OCI-LY3 (cell line): ENCODE data around the gene AGAP4.
"Not testable (repeated sequence)": the region's sequence is repeated elsewhere in the genome, so short reads cannot be mapped to it uniquely, and the experiment has no call there.

ENCODE experiments used
- H2AFZ ChIP-seq: fragments of 200-600, 300-600 bp; shearing (Covaris generic); 2 replicates; pipeline ENCODE4 v1.6.0; 2014; ENCODE audit warnings: antibody characterized with exemption, low read depth, low read length
- H3K27ac ChIP-seq: fragments of 200-600, 300-600 bp; sonication (generic); 2 replicates; pipeline ENCODE4 v1.5.1; 2014; ENCODE audit warnings: mild to moderate bottlenecking, low read length, moderate library complexity, mixed read lengths
- H3K27me3 ChIP-seq: fragments of 200-600, 300-600 bp; sonication (generic); 2 replicates; pipeline ENCODE4 v1.6.1; 2014; ENCODE audit warnings: low read depth, low read length, mixed read lengths
- H3K36me3 ChIP-seq: fragments of 200-600, 300-600 bp; sonication (generic); replicated peaks from 2 replicates; pipeline ENCODE3; 2014; ENCODE audit warnings: low read depth, low read length, mixed read lengths
- H3K4me1 ChIP-seq: fragments of 300-600, 200-600 bp; sonication (generic); 2 replicates; pipeline ENCODE4 v1.6.1; 2014; ENCODE audit warnings: low read length, mixed read lengths
- H3K4me2 ChIP-seq: fragments of 200-600, 300-600 bp; sonication (generic); 2 replicates; pipeline ENCODE4 v1.6.1; 2014; ENCODE audit warnings: low read length, mixed read lengths
- H3K4me3 ChIP-seq: fragments of 300-600, 200-600 bp; sonication (generic); 2 replicates; pipeline ENCODE4 v1.5.1; 2014; ENCODE audit warnings: antibody characterized with exemption, mild to moderate bottlenecking, low read length, moderate library complexity
- H3K79me2 ChIP-seq: fragments of 300-600, 200-600 bp; shearing (Covaris generic); 2 replicates; pipeline ENCODE4 v1.6.1; 2014; ENCODE audit warnings: mild to moderate bottlenecking, low read length, mixed read lengths
- H3K9ac ChIP-seq: fragments of 300-600, 200-600 bp; shearing (Covaris generic); 2 replicates; pipeline ENCODE4 v1.6.0; 2014; ENCODE audit warnings: mild to moderate bottlenecking, low read length, moderate library complexity
- H3K9me3 ChIP-seq: fragments of 200-600, 300-600 bp; shearing (Covaris generic); 2 replicates; pipeline ENCODE4 v1.6.1; 2014; ENCODE audit warnings: low read length, mixed read lengths; ENCODE audit not compliant: insufficient read depth
- H4K20me1 ChIP-seq: fragments of 200-600, 300-600 bp; sonication (generic); 2 replicates; pipeline ENCODE4 v1.6.1; 2016; ENCODE audit warnings: low read length, mixed read lengths; ENCODE audit not compliant: insufficient read depth
- CTCF ChIP-seq: fragments of 200-600, 300-600 bp; sonication (generic); IDR thresholded peaks from 2 replicates; pipeline ENCODE4 v1.5.1; 2014; ENCODE audit warnings: antibody characterized with exemption, low read length, low read depth
- EZH2phosphoT487 ChIP-seq: fragments of 200-600 bp; shearing (Covaris generic); IDR thresholded peaks from 2 replicates; pipeline ENCODE4 v1.6.1; 2018; ENCODE audit warnings: antibody characterized with exemption, mixed run types, low read depth

AGAP4 gene

GRCh38 chr10:45811075-45811474, 36.2 kb downstream of the AGAP4 start:
- Histone ChIP-seq H2AFZ (no peak overlapping the region), H3K79me2 (no peaks in the 10 kb centered on the region), H3K4me1 (no peaks in the 10 kb centered on the region), H4K20me1 (no peaks in the 10 kb centered on the region), H3K27me3 (no peaks in the 10 kb centered on the region), H3K36me3 (no peaks in the 10 kb centered on the region), H3K4me2 (no peak overlapping the region), H3K9ac (no peak overlapping the region), H3K4me3 (no peak overlapping the region), H3K27ac (no peak overlapping the region), H3K9me3 (no peaks in the 10 kb centered on the region)
- no peak for TF ChIP-seq CTCF
- no peak for TF ChIP-seq EZH2phosphoT487

- Histone ChIP-seq H3K9me3 (no peaks in the 10 kb centered on the region), H3K36me3 (no peaks in the 10 kb centered on the region), H4K20me1 (no peaks in the 10 kb centered on the region), H3K4me3 (no peak overlapping the region), H2AFZ (no peak overlapping the region), H3K9ac (no peak overlapping the region), H3K79me2 (no peaks in the 10 kb centered on the region), H3K27ac (no peak overlapping the region), H3K4me2 (no peak overlapping the region), H3K27me3 (no peaks in the 10 kb centered on the region), H3K4me1 (no peaks in the 10 kb centered on the region)
- TF ChIP-seq EZH2phosphoT487 (no peak), CTCF (no peak)
Measured at GRCh38 chr10:45809837-45810236, 37.5 kb downstream of the AGAP4 start.

- not testable (repeated sequence) for H3K4me2 ChIP-seq, H3K4me3 ChIP-seq, H3K9ac ChIP-seq, H3K79me2 ChIP-seq, H3K36me3 ChIP-seq, H3K9me3 ChIP-seq, H3K27ac ChIP-seq, H3K27me3 ChIP-seq, H3K4me1 ChIP-seq, H4K20me1 ChIP-seq, H2AFZ ChIP-seq
Measured at GRCh38 chr10:45804996-45805395, 42.3 kb downstream of the AGAP4 start.

- H3K27ac ChIP-seq, H2AFZ ChIP-seq, H3K9me3 ChIP-seq, H4K20me1 ChIP-seq, H3K27me3 ChIP-seq, H3K4me1 ChIP-seq, H3K4me2 ChIP-seq, H3K79me2 ChIP-seq, H3K9ac ChIP-seq, H3K4me3 ChIP-seq, H3K36me3 ChIP-seq: not testable (repeated sequence)
Measured at GRCh38 chr10:45803060-45804010, 44.0 kb downstream of the AGAP4 start.

GRCh38 chr10:45794761-45795160, 52.5 kb downstream of the AGAP4 start:
- H3K27ac ChIP-seq, H3K36me3 ChIP-seq, H3K4me3 ChIP-seq: not testable (repeated sequence)

GRCh38 chr10:45790694-45791426, 56.4 kb downstream of the AGAP4 start:
- not testable (repeated sequence) for H3K36me3 ChIP-seq, H3K27me3 ChIP-seq, H3K4me1 ChIP-seq, H3K79me2 ChIP-seq, H3K4me2 ChIP-seq, H3K4me3 ChIP-seq, H2AFZ ChIP-seq, H3K9ac ChIP-seq, H3K27ac ChIP-seq, H4K20me1 ChIP-seq, H3K9me3 ChIP-seq

More at GRCh38 chr10:45794761-45795160, 52.5 kb downstream of the AGAP4 start:
- not testable (repeated sequence) for H3K9me3 ChIP-seq, H3K9ac ChIP-seq, H3K4me2 ChIP-seq, H2AFZ ChIP-seq, H3K4me1 ChIP-seq, H3K79me2 ChIP-seq, H3K27me3 ChIP-seq, H4K20me1 ChIP-seq

GRCh38 chr10:45789991-45790390, 57.3 kb downstream of the AGAP4 start:
- not testable (repeated sequence) for H3K36me3 ChIP-seq, H3K9me3 ChIP-seq, H3K9ac ChIP-seq, H3K27me3 ChIP-seq, H3K4me3 ChIP-seq, H3K79me2 ChIP-seq, H2AFZ ChIP-seq, H4K20me1 ChIP-seq, H3K4me2 ChIP-seq, H3K27ac ChIP-seq, H3K4me1 ChIP-seq
